ENCODE measurements around the gene VWA8.

VWA8 gene

GRCh38 chr13:41722684-41723535 lies 238.0 kb downstream of the VWA8 start:
- no peak for TF ChIP-seq CTCF (IDR thresholded peaks at IDR 0.05)

GRCh38 chr13:41720839-41721561 lies 239.9 kb downstream of the VWA8 start:
- TF ChIP-seq CTCF (IDR thresholded peaks at IDR 0.05): no peak

GRCh38 chr13:41716236-41716635 lies 244.7 kb downstream of the VWA8 start:
- no peak for TF ChIP-seq CTCF (IDR thresholded peaks at IDR 0.05)

GRCh38 chr13:41713405-41713804 lies 247.5 kb downstream of the VWA8 start:
- no peak for TF ChIP-seq CTCF (IDR thresholded peaks at IDR 0.05)

- no peak for TF ChIP-seq CTCF (IDR thresholded peaks at IDR 0.05)
Measured at GRCh38 chr13:41710771-41711170, 250.1 kb downstream of the VWA8 start.

- no peak for TF ChIP-seq CTCF (IDR thresholded peaks at IDR 0.05)
Measured at GRCh38 chr13:41709511-41709910, 251.4 kb downstream of the VWA8 start.

GRCh38 chr13:41708713-41709112 lies 252.2 kb downstream of the VWA8 start:
- TF ChIP-seq CTCF (IDR thresholded peaks at IDR 0.05): no peak
